M059J (cell line): ENCODE data around the gene ARHGEF5. TPM values are rescaled to one million over a fixed set of nuclear protein-coding genes. Genes with fewer than 3 reads are reported as not detected.
"Not testable (repeated sequence)": the region's sequence is repeated elsewhere in the genome, so short reads cannot be mapped to it uniquely, and the experiment has no call there.

ENCODE experiments used
- DNase-seq: peaks from one replicate; pipeline ENCODE4 v3.0.0-alpha.2; 2012; ENCODE audit warnings: low read depth
- total RNA-seq: library from RNA; depleted of rRNA; stranded (reverse); fragments of >200 nt; shearing (Covaris generic); gene quantifications from 2 replicates; pipeline ENCODE4 v1.2.3, GENCODE V29; 2014

The ARHGEF5 gene
- total RNA-seq, 1 experiment from 2014 or later: 3.3 TPM

- peak; percentile 86 for DNase-seq
These were observed 28.9 kb downstream of the ARHGEF5 start for GRCh38 chr7:144384071-144384470.

- peak; percentile 82 for DNase-seq
These were observed 29.5 kb downstream of the ARHGEF5 start for GRCh38 chr7:144384555-144385245.

- DNase-seq: peak; percentile 45
These were observed 31.5 kb downstream of the ARHGEF5 start for GRCh38 chr7:144386741-144387140.

GRCh38 chr7:144388950-144389349 lies 33.7 kb downstream of the ARHGEF5 start:
- peak; percentile 58 for DNase-seq

- no peak for DNase-seq
These were observed 35.3 kb downstream of the ARHGEF5 start for GRCh38 chr7:144390481-144390880.

- DNase-seq: no peak
These were observed 35.8 kb downstream of the ARHGEF5 start for GRCh38 chr7:144391014-144391413.

- peak; percentile 57 for DNase-seq
These were observed 36.6 kb downstream of the ARHGEF5 start for GRCh38 chr7:144391823-144392255.

GRCh38 chr7:144397086-144397485 lies 41.9 kb downstream of the ARHGEF5 start:
- DNase-seq: no peak

GRCh38 chr7:144398291-144398690 lies 43.1 kb downstream of the ARHGEF5 start:
- DNase-seq: no peak

- DNase-seq: no peak
These were observed 43.7 kb downstream of the ARHGEF5 start for GRCh38 chr7:144398911-144399310.

- no peak for DNase-seq
These were observed 44.7 kb downstream of the ARHGEF5 start for GRCh38 chr7:144399946-144400345.

- DNase-seq: no peak
These were observed 46.3 kb downstream of the ARHGEF5 start for GRCh38 chr7:144401490-144401889.

- no peak for DNase-seq
These were observed 47.9 kb downstream of the ARHGEF5 start for GRCh38 chr7:144403102-144403501.

- DNase-seq: no peak
These were observed 48.5 kb downstream of the ARHGEF5 start, which contains the start of gene NOBOX for GRCh38 chr7:144403649-144404061. Gene NOBOX (minus strand): TSS chr7:144403693.

GRCh38 chr7:144404946-144405345 lies 49.7 kb downstream of the ARHGEF5 start:
- DNase-seq: peak; percentile 29

GRCh38 chr7:144407266-144407931 lies 52.2 kb downstream of the ARHGEF5 start:
- peak; percentile 65 for DNase-seq

- DNase-seq: no peak
These were observed 52.9 kb downstream of the ARHGEF5 start for GRCh38 chr7:144408121-144408520.

- DNase-seq: no peak
These were observed 55.2 kb downstream of the ARHGEF5 start for GRCh38 chr7:144410441-144410840.

- DNase-seq: no peak
These were observed 59.6 kb downstream of the ARHGEF5 start for GRCh38 chr7:144414815-144415214.

GRCh38 chr7:144415858-144416257 lies 60.7 kb downstream of the ARHGEF5 start:
- no peak for DNase-seq

GRCh38 chr7:144416341-144416740 lies 61.1 kb downstream of the ARHGEF5 start:
- no peak for DNase-seq

GRCh38 chr7:144418931-144419330 lies 63.7 kb downstream of the ARHGEF5 start:
- DNase-seq: not testable (repeated sequence)

- not testable (repeated sequence) for DNase-seq
These were observed 72.3 kb downstream of the ARHGEF5 start for GRCh38 chr7:144427539-144427938.
